Activated CD4-positive, alpha-beta T cell treated with anti-CD3 and anti-CD28 coated beads, Interleukin-2, amount 50 U/mL, for 16 hours (primary cell): ENCODE data around the gene CNTNAP1.
"Not testable (repeated sequence)": the region's sequence is repeated elsewhere in the genome, so short reads cannot be mapped to it uniquely, and the experiment has no call there.

Experiments used
- DNase-seq: peaks from one replicate; pipeline ENCODE4 v3.0.0-alpha.2; 2020

CNTNAP1 gene

DNA sequence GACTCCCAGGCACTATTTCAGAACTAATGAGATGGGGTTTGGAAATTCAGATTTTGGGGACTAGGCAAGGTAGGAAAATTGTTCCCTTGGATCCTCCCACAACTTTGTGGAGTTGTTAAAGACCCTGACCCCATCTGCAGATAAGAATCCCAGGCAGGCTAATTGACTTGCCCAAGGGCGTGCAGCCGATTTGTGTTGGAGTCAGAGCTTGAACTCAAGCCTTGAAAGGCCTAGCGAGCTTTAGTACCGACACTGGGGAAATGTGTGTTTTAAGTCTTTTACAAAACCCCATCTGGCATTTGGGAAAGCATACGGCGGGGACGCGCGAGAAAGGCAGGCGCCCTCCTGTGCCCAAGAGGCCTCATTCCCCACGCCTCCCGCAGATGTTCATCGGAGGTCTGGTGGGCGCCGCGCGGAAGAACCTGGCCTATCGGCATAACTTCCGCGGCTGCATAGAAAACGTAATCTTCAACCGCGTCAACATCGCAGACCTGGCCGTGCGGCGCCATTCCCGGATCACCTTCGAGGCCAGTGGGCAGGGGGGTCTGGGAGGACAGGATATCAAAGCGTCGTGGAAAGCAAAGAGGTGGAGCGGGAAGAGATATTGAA is 4.3 kb downstream of the CNTNAP1 start:
- no peak for DNase-seq

DNA sequence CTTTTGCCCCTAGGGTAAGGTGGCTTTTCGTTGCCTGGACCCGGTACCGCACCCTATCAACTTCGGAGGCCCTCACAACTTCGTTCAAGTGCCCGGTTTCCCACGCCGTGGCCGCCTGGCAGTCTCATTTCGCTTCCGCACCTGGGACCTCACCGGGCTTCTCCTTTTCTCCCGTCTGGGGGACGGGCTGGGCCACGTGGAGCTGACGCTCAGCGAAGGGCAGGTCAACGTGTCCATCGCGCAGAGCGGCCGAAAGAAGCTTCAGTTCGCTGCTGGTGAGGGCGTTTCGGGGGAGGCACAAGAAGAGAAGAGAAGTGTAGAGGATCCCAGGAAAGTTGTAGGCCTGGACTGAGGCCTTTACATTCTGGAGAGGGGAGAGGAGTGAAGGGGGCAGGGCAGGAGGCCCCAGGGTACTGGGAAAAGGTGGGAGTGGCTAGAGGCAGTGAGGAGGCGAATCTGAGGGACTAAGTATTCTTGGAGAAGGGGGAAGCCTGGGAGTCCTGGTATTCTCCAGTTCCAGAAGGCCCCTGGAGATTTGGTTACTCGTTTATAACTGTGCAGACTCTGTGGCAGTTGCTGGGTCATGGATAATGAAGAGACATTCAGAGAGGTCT is 5.5 kb downstream of the CNTNAP1 start:
- DNase-seq = no peak

DNA sequence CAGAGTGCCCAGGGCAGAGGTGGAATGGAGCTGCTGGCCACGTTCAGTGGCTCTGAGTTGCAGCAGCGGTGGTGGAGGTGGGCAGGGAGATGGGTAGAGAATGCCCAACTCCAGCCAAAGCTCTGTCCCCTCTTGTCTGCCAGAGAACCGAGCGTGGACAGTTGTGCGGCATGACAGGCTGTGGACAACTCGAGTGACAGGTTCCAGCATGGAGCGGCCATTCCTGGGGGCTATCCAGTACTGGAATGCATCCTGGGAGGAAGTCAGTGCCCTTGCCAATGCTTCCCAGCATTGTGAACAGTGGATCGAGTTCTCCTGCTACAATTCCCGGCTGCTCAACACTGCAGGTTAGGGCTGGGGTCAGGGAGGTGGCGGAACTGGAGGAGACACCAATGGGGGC is 8.3 kb downstream of the CNTNAP1 start:
- DNase-seq = no peak

DNA sequence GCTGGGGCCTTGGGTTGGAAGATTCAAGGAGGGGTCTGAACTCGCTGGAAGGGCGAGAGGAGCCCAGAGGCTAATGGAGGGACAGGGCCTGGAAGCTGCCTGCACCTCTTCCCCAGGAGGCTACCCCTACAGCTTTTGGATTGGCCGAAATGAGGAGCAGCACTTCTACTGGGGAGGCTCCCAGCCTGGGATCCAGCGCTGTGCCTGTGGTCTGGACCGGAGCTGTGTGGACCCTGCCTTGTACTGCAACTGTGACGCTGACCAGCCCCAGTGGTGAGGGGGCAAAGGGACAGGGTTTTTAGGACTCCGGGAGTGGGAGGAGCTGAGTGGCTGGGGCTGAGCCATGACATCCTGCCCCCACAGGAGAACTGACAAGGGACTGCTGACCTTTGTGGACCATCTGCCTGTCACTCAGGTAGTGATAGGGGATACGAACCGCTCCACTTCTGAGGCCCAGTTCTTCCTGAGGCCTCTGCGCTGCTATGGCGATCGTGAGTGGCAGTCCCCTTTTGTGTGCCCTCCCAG is 8.8 kb downstream of the CNTNAP1 start:
- no peak for DNase-seq

DNA sequence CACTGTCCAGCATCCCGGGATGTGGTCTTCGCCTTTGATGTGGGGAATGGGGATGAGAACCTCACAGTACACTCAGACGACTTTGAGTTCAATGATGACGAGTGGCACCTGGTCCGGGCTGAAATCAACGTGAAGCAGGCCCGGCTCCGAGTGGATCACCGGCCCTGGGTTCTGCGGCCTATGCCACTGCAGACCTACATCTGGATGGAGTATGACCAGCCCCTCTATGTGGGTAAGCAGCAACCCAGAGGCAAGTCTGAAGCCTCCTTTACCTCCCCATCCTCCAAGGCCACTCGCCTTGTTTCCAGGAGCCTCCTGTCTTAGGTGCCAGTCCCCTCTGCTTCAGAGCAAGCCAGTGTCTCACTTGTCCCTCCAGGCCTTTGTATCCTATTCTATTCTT is 10.2 kb downstream of the CNTNAP1 start:
- no peak for DNase-seq

DNA sequence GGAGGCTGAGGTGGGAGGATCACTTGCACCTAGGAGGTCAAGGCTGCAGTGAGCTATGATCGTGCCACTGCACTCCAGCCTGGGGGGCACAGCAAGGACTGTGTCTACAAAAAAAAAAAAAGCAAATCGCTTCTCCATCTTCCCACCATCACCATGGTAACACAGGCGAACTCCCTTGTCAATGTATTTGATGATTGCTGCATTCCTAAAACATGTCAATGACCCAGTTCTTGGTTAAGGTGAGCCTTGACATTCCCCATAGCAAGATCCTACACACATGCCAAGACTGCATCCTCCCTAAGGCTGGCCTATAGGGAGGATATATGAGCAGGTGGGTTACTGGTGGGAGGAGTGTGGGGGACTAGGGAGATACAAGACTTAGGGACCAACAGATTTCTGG is 12.2 kb downstream of the CNTNAP1 start:
- DNase-seq = no peak

DNA sequence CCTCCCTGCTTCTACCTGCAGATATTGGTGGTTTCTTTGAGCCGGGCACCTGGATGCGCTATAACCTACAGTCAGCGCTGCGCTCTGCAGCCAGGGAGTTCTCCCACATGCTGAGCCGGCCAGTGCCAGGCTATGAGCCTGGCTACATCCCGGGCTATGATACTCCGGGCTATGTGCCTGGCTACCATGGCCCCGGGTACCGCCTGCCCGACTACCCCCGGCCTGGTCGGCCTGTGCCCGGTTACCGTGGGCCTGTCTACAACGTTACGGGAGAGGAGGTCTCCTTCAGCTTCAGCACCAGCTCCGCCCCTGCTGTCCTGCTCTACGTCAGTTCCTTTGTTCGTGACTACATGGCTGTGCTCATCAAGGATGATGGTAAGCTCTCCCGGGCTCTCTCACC is 13.2 kb downstream of the CNTNAP1 start:
- no peak for DNase-seq

DNA sequence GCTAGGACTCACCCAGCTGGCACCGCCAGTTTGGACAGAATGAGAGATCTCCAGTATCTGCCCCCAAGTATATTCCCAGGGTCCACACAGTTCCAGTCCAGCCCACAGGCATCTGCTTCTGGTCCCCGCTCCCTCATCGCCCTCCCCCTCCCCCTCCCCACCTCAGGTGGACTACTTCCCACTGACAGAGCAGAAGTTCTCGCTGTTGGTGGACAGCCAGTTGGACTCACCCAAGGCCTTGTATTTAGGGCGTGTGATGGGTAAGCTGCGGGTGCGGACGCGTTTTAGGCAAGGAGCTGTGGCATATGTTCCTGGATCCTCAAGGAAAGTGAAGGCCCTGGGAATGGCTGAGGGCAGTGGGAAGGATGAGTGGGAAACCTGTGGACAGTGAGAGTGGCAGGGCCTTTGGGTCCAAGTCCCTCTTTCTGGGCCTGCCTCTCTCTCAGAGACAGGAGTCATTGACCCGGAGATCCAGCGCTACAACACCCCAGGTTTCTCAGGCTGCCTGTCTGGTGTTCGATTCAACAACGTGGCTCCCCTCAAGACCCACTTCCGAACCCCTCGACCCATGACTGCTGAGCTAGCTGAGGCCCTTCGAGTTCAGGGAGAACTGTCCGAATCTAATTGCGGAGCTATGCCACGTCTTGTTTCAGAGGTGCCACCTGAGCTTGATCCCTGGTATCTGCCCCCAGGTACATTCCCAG is 14.9 kb downstream of the CNTNAP1 start:
- no peak for DNase-seq

DNA sequence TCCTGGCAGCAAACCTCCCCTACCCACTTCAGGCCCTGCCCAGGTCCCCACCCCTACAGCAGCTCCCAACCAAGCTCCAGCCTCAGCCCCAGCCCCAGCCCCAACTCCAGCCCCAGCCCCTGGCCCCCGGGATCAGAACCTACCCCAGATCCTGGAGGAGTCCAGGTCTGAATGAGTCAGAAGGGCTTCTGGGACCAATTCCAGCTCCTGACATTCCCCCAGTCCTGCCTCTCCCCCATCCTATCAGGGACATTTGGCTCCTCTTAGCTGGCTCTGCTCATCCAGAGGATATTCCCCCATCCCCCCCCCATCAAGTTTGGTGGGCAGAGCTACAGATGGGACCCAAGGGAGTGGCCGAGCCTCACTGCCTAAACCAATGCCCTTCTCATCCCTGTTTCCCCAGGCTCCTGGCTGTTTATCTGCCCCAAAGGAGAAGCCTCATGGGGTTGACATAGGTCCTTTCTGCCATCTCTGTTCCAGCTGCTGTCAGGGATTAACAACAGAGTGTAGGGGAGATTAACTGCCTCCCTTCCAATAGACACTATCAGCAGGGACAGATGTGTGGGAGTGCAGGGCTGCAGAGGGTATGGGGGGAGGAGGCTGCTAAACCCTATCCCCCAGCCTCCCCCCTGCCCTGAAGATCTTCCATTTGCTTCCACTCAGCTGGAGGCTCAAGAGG is 16.5 kb downstream of the CNTNAP1 start:
- no peak for DNase-seq

DNA sequence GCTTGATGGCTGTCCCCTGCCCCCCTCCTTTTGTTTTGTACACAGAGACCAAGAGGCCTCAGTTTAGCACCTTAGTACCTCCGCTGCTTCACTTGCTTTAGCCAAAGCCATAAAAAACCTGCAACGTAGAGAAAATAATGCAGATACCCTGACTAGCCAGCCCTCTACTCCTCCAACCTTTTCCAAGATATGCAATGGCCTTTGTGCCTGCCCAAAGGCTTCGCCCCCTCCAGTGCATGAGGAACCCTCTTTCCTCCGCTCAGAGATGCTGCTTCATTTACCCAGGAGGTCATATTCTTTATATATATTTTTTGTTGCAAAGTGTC is 17.0 kb downstream of the CNTNAP1 start:
- no peak for DNase-seq

DNA sequence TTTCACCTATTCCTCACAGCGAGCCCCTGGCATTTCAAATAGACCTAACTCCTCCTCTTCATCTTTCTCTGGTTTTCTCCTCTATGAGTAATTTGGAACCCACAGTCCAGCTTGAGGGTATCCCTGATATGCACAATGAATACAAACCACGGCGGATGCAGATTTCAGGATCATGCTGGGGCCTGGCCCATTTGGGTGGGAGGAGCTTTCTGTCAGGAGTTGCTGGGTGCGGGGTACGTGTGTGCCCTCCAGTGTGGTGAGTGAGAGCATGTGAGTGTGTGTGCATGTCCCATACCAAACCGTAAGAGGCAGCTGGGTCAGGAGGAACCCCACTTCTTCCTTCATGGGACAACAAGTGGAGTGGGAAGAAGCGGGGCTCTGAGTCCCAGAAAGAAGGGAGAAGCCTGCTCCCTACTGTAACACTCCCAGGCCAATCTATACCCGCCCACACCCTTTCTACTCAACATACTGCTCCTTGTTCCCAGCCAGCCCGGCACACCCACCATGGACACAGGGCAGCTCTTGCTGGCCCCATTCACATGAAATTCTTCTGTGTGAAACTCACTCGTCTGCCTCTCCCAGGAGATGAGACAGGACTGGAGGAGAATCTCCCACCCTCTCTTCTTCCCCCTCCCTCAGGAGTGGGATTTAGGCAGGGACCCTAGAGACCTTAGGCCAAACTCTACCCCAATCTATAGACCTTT is 18.4 kb downstream of the CNTNAP1 start:
- no peak for DNase-seq

DNA sequence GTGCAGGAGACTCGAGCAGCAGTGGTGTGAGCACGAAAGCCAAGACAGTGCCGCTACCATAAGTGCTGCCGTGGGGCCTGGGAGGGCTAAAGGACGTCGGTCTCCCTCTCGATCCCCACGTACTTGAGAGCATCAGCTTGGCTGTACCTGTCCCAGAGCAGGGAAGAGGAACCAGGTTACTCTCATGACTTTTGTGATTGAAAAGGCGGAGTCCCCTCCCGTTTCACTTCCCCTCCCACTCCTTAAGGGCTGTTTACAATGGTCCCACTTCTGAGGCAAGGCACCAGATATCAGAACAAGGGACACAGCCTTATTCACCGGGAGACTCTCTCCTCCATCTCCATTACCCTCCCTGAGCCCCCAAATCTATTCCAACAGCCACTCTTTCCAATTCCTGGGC is 20.1 kb downstream of the CNTNAP1 start:
- DNase-seq = no peak

DNA sequence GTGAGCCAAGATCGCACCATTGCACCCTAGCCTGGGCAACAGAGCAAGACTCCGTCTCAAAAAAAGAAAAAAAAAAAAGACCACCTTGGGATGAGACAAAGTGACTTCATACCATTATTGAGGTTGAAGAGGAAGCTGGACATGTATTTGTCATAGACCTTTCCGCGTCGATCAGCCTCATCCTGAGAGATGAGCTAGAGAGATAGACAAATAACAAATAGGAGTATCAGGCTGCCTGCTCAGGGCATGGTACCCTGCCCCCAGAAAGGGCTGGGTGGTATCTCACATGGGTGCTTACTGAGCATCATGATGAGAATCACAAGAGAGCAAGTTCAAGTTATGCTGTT is 22.1 kb downstream of the CNTNAP1 start:
- peak; percentile 68 for DNase-seq

DNA sequence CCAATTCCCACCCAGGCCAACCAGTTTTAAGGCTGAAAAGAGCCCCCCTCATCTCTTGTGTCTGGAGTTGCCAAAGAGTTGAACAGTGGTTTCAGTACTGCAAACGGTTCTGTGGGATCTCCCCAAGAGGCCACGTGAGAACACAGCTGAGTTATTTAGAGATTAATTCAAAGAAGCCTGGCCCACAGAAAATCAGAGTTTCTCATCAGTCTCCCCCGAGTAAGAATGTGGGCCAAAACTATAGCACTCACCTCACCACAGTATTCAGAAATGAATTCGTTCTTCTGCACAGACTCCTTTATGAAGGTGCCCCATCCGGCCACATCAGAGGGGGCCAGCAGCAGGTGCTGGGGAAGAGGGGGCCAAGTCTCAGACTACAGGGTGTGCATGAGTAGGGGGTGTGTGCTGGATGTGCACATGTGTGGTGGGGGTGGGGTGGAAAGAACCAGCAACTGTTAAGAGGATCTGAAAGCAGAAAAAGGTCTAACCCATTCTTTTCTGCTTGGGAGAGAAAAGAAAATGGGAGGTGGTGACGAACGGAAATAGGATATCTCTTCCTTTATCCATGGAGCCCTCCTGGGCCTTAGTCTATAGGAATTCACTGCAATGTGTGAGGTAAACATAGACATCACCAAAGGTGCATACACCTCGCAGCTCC is 22.6 kb downstream of the CNTNAP1 start:
- peak; percentile 94 for DNase-seq

DNA sequence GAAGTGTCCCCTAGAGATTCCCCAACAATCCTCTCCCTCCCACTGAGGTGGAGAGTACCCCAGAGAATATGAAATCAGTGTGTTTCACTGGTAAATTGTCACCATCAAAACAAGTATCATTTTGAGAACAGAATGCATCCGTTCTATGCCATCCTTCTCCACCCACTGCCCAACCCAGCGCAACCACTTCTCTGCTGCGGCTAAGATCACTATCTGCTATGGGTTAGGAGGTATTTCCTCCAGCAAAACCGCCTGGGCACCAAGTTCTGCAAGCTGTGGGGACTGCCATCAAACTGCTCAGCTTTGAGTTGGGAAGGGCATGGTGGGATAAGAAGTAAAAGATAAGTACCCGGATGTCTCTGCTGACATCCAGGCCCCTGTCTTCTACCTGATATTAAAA is 24.4 kb downstream of the CNTNAP1 start:
- DNase-seq = peak; percentile 93

DNA sequence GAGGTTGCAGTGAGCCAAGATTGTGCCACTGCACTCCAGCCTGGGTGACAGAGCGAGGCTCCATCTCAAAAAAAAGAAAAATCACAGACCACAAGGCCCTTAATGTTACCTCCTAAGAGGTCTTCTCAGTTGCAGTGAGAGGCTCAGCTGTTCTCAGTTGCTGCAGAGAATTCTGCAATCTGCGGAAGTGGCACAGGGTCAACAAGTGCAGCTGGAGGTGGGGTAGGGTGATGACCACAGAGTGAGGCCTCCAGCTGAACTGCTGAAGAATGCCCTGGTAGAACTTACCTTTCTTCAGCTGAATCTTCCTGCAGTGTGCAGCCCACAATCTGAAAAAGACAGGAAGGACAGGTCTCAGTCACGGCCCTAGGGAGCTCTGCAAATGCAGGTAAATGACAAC is 26.3 kb downstream of the CNTNAP1 start:
- DNase-seq = no peak

DNA sequence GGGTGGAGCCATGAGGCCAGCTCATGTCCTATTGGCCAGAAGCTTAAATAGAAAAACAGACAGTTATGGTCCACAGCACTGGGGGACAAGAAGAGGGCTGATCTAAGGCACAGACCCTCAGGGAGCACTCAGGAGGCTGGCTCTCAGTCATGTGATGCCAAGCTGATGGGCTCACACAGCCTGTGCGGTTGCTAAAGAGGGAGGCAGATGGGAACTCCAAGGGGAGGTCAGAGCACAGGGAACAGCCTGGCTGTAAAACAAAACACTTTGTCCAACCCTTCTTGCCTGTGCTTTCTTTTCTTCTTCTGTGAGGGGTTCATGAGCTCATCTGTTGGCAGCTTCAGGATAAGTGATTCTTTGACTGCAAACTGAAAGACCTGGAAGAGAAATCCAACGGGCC is 27.2 kb downstream of the CNTNAP1 start:
- no peak for DNase-seq

DNA sequence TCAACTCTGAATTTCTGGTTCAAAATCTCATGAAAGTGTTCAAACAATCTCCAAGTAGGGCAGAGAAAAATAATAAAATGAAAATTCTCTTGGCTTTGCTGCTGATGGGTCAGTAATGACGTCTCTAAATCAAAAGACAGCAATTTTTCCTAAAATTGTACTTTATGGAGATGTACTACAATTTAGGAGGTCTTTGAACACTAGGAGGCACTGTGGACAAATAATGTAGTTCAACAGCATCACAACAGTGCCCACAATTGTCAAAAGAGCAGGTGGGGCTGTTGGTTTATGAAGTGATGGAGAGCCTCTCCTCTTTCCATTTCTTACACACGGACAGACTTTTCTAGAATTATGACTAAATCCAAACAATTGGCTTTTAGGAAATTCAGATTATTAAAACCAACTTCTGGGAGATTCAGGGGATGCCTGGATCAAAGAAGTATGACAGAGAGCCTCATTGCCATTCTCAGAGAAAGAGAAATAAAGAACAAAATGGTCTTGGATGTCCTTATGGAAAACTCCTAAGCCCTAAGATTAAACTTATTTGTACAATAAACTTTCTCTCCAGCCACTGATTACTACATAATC is 38.8 kb downstream of the CNTNAP1 start:
- DNase-seq = peak; percentile 62

DNA sequence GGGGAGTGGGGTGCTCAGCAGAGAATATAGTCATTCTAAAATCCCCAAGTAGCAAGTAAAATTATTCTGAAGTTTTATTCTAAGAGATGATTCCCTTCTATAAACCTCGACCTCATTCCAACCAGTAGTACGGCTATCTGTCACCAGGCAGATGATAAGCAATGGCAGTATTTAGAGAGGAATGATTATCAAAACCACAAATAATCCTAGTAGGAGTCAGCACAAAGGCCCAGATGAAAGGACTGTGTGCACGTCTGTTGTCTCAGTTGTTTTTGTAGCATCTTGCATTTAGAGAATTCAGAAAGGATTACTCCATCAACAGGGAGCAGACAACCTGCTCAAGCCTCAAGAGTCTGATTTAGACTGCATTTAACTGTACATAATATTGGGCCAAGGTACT is 41.3 kb downstream of the CNTNAP1 start:
- DNase-seq = no peak

DNA sequence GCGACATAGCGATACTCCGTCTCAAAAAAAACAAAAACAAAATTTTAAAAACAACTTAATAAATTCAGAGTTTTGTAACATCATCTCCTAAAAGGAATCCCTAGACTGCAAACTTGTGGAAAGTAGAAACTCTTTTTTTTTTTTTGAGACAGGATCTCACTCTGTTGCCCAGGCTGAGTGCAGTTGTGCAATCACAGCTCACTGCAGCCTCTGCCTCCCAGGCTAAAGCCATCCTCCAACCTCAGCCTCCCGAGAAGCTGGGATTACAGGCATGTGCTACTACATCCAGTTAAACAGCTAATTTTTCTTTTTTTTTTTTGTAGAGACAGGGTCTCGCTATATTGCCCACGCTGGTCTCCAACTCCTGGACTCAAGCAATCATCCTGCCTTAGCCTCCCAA is 42.8 kb downstream of the CNTNAP1 start:
- no peak for DNase-seq

DNA sequence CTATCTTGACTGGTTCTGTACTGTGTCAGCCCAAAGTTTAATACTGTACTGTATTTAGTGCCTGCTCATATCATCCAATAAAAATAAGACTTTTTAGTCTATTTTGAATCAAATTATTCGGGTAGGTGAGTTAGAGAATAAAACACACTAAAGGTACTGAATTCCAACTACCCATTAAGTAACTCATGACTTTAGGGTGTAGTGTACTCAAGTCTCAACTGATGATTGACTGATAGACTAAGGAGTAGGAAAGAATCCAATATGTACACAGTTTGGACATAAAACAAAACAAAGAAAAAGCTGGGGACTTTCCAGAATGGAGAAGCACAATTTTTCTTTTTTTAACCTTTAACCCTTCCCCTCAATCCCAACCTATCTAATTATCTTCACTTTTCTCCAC is 58.4 kb downstream of the CNTNAP1 start:
- DNase-seq = no peak

DNA sequence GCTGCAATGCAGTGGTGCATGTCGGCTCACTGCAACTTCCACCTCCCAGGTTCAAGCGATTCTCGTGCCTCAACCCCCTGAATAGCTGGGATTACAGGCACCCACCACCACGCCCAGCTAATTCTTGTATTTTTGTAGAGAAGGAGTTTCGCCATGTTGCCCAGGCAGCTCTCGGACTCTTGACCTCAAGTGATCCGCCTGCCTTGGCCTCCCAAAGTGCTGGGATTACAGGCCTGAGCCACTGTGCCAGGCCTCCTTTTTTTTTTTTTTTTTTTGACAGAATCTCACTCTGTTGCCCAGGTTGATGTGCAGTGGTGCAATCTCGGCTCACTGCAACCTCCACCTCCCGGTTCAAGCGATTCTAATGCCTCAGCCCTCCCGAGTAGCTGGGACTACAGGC is 60.6 kb downstream of the CNTNAP1 start:
- not testable (repeated sequence) for DNase-seq
